Measurements from ENCODE around the gene ETV6.

DNA sequence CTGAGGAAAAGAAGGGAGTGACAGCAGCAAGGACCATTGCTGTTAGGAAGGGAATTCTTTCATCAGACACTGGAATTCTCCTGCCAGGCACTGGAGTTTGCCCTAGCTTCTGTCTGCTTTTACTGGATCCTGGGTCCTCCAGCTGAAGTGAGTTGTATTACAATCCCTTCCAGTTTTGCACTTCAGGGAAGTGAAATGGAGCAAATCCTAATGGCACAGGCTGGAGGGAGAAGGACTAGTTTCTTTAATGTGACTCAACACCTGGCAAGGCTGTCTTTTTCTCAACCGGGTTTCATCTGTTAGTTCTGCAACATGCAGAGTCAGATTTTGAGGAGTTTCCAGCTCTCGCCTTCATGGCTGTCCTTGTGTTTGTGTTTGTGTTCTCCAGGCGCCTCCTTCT is 45.8 kb downstream of the ETV6 start:
- no peak for TF ChIP-seq TAF1 (IDR thresholded peaks at IDR 0.05; ENCODE audit: borderline replicate concordance, low read depth, low read length)
- TF ChIP-seq POLR2AphosphoS5 (IDR thresholded peaks at IDR 0.05; ENCODE audit: low read depth, low read length) = no peak

All from GM12892 (cell line).